Lower leg skin (tissue), 4 donors: ENCODE results near the gene MB21D2. TPM values are rescaled to one million over a fixed set of nuclear protein-coding genes. Genes with fewer than 3 reads are reported as not detected.

ENCODE experiments used
- DNase-seq, 2 donors: peaks; one replicate each; pipeline ENCODE4 v3.0.0-alpha.2; 2019; ENCODE audit warnings: low spot score in 2 of 2
- H3K4me3 ChIP-seq: fragments of 200-600 bp; sonication (generic); 2 replicates; pipeline ENCODE4 v1.5.1; 2017; ENCODE audit warnings: mild to moderate bottlenecking, low read depth; ENCODE audit not compliant: poor library complexity, severe bottlenecking
- POLR2A ChIP-seq, 2 donors: fragments of 450-650 bp; IDR thresholded peaks; one replicate each; pipeline ENCODE4 v1.6.1; 2016 to 2017; ENCODE audit warnings: antibody characterized with exemption in 2 of 2, mild to moderate bottlenecking in 1 of 2, moderate library complexity in 1 of 2
- WGBS, 2 donors: methylation state at CpG; one replicate each; pipeline ENCODE4 v1.1.5; 2018; 5-methylcytosine and 5-hydroxymethylcytosine counted together
- intact Hi-C: fragments of 100-400 bp; cut with DNase I; formaldehyde crosslinking; loops from one replicate; pipeline ENCODE4 v1.15.0; 2023; ENCODE audit warnings: low total_unique reads
- total RNA-seq, 4 donors: library from RNA; depleted of rRNA; stranded (reverse); fragments of >200 nt; gene quantifications; one replicate each; pipeline ENCODE4 v1.1.0, GENCODE V29; 2016
- TF ChIP-seq, protein P1 (sequence below), 3 donors: fragments of 450-650 bp; IDR thresholded peaks; one replicate each; pipeline ENCODE4 v1.5.1; 2016; ENCODE audit warnings: antibody characterized with exemption in 3 of 3, mild to moderate bottlenecking in 3 of 3, moderate library complexity in 2 of 3

The MB21D2 gene
- total RNA-seq, 4 donors from 2014 or later, result 7.9 to 11.8 (median 8.6) TPM

- TF ChIP-seq POLR2A (IDR thresholded peaks at IDR 0.05), result no peak
- TF ChIP-seq, protein P1, sequence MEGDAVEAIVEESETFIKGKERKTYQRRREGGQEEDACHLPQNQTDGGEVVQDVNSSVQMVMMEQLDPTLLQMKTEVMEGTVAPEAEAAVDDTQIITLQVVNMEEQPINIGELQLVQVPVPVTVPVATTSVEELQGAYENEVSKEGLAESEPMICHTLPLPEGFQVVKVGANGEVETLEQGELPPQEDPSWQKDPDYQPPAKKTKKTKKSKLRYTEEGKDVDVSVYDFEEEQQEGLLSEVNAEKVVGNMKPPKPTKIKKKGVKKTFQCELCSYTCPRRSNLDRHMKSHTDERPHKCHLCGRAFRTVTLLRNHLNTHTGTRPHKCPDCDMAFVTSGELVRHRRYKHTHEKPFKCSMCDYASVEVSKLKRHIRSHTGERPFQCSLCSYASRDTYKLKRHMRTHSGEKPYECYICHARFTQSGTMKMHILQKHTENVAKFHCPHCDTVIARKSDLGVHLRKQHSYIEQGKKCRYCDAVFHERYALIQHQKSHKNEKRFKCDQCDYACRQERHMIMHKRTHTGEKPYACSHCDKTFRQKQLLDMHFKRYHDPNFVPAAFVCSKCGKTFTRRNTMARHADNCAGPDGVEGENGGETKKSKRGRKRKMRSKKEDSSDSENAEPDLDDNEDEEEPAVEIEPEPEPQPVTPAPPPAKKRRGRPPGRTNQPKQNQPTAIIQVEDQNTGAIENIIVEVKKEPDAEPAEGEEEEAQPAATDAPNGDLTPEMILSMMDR (IDR thresholded peaks at IDR 0.05), result no peak
- intact Hi-C loops, result no loop called here
- DNase-seq, result no peak
- WGBS, 2 donors, result 74 to 90% methylated on average over 1 of the region's 1 CpG
- H3K4me3 ChIP-seq, result no peak overlapping the region
These were observed 10.7 kb downstream of the MB21D2 start for GRCh38 chr3:192906940-192907339.

- WGBS, 2 donors, result 85 to 88% methylated on average over 3 of the region's 3 CpGs
- DNase-seq, result no peak
- TF ChIP-seq, protein P1 (IDR thresholded peaks at IDR 0.05), result no peak
- no peak for TF ChIP-seq POLR2A (IDR thresholded peaks at IDR 0.05)
- intact Hi-C loops, result no loop called here
- no peak overlapping the region for H3K4me3 ChIP-seq
These were observed 11.5 kb downstream of the MB21D2 start for GRCh38 chr3:192905980-192906678.

DNA sequence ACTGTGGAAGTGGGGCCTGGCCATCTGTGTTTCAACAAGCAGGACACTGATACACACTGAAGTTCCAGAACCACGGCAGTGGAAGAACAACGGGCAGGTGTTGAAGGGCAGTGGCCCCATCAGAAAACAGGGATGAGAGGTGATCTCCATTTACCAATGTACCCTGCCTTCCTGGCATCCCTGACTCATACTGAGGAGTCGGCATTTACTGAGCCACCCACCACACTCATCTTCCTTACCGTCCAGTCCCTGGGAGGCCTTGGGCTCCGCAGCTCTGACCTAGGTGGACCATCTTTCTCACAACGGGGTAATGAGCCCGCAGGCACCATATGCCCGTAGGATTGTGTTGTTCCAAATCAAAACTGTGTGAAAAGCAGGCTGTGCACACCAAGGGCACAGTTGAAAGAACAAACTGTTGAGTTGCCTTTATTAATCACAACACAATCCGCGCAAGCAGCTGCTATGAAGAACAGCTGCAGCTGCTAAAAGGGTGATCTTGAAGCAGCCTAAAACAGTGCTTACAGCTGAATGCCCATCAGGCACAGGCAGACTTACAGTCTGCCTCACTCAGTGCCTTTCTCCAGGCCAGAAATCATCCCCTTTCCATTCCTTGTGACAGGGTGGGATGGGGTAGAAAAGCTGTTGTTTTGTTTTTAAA lies 12.9 kb downstream of the MB21D2 start:
- no peak overlapping the region for H3K4me3 ChIP-seq
- 86 to 88% methylated on average over 10 of the region's 10 CpGs for WGBS, 2 donors
- intact Hi-C loops, result no loop called here
- no peak for DNase-seq
- TF ChIP-seq, protein P1 (IDR thresholded peaks at IDR 0.05), result no peak
- no peak for TF ChIP-seq POLR2A (IDR thresholded peaks at IDR 0.05)

DNA sequence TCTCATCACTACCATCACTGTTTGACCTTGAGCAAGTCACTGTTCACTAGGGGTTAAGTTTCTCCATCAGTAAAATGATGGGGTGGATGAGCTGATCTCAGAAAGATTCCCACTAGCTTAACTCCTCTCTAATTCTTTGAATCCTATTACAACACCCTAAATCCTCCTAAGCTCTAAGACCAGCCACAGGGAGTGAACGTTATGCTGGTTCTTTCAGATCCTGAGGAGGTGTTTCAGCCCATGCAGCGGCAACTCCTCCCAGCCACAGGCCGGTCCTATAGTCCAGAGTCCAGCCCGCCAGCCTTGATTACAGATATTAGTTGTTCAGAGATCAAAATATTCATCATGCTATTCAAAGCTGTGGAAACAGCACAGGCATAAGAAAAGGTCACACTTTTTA lies 15.1 kb downstream of the MB21D2 start:
- H3K4me3 ChIP-seq, result no peak overlapping the region
- WGBS, 2 donors, result 93 to 94% methylated on average over 4 of the region's 4 CpGs
- TF ChIP-seq POLR2A (IDR thresholded peaks at IDR 0.05), result no peak
- TF ChIP-seq, protein P1 (IDR thresholded peaks at IDR 0.05), result no peak
- intact Hi-C loops, result no loop called here
- no peak for DNase-seq

GRCh38 chr3:192901435-192901834 lies 16.2 kb downstream of the MB21D2 start:
- TF ChIP-seq POLR2A (IDR thresholded peaks at IDR 0.05), result no peak
- TF ChIP-seq, protein P1 (IDR thresholded peaks at IDR 0.05), result no peak
- intact Hi-C loops, result no loop called here
- 57 to 72% methylated on average over 1 of the region's 1 CpG for WGBS, 2 donors
- no peak overlapping the region for H3K4me3 ChIP-seq
- no peak for DNase-seq
